OCI-LY7 (cell line): ENCODE measurements around the gene FIP1L1. TPM values are rescaled to one million over a fixed set of nuclear protein-coding genes. Genes with fewer than 3 reads are reported as not detected.
A peak's percentile ranks its signal among the peaks of the same experiment; 100 is the strongest.

Experiments
- BruUV-seq: library from RNA; stranded (reverse); fragments of 400-500 nt; replicated peaks from 2 replicates; lab custom pipeline; 2021; lab: Mats Ljungman, UMichigan
- CTCF ChIA-PET: fragments of 300-600 bp; sonication (Branson Sonifier 250); formaldehyde crosslinking; loops from one replicate; lab custom pipeline; 2022; ENCODE audit warnings: antibody characterized with exemption; ENCODE audit not compliant: unreplicated experiment; lab: Charles Lee
- POLR2A ChIA-PET: fragments of 300-600 bp; sonication (Branson Sonifier 250); formaldehyde crosslinking; loops from one replicate; lab custom pipeline; 2022; ENCODE audit warnings: antibody characterized with exemption; lab: Charles Lee
- DNase-seq: peaks from one replicate; pipeline ENCODE4 v3.0.0-alpha.2; 2015; ENCODE audit warnings: low spot score
- H2AFZ ChIP-seq: fragments of 200-600 bp; sonication (generic), shearing (Covaris generic); 2 replicates; pipeline ENCODE4 v1.6.1; 2014; ENCODE audit warnings: mild to moderate bottlenecking, antibody characterized with exemption, low read length, moderate library complexity
- H3K27ac ChIP-seq: fragments of 200-600 bp; sonication (generic); 2 replicates; pipeline ENCODE4 v1.5.1; 2014; ENCODE audit warnings: mixed run types, low read depth, mild to moderate bottlenecking, moderate library complexity, low read length, inconsistent platforms; ENCODE audit not compliant: poor library complexity, severe bottlenecking
- H3K36me3 ChIP-seq: fragments of 200-600 bp; sonication (generic); 2 replicates; pipeline ENCODE4 v1.6.1; 2014; ENCODE audit warnings: mild to moderate bottlenecking, antibody characterized with exemption, low read length, moderate library complexity, mixed read lengths; ENCODE audit not compliant: insufficient read depth
- H3K4me1 ChIP-seq: fragments of 200-600 bp; sonication (generic); 2 replicates; pipeline ENCODE4 v1.5.1; 2014; ENCODE audit warnings: mild to moderate bottlenecking, low read length; ENCODE audit not compliant: insufficient read depth, poor library complexity, severe bottlenecking
- H3K4me2 ChIP-seq: fragments of 200-600 bp; sonication (generic); 2 replicates; pipeline ENCODE4 v1.6.1; 2014; ENCODE audit warnings: mild to moderate bottlenecking, low read length
- H3K4me3 ChIP-seq: fragments of 200-600 bp; sonication (generic); 2 replicates; pipeline ENCODE4 v1.5.1; 2014; ENCODE audit warnings: mild to moderate bottlenecking, low read depth, low read length; ENCODE audit not compliant: poor library complexity, severe bottlenecking
- H3K79me2 ChIP-seq: fragments of 200-600 bp; sonication (generic); 2 replicates; pipeline ENCODE4 v1.6.1; 2016; ENCODE audit warnings: low read depth, mild to moderate bottlenecking, low read length, moderate library complexity, mixed read lengths; ENCODE audit not compliant: insufficient read depth
- H3K9me2 ChIP-seq: fragments of 200-600 bp; sonication (generic); 2 replicates; pipeline ENCODE4 v1.6.1; 2016; ENCODE audit warnings: mild to moderate bottlenecking, low read length, mixed read lengths; ENCODE audit not compliant: insufficient read depth
- H3K9me3 ChIP-seq: fragments of 200-600 bp; sonication (generic); 2 replicates; pipeline ENCODE4 v1.6.1; 2014; ENCODE audit warnings: mild to moderate bottlenecking, mixed run types, low read length, mixed read lengths
- H4K20me1 ChIP-seq: fragments of 200-600 bp; sonication (generic); 2 replicates; pipeline ENCODE4 v1.6.1; 2014; ENCODE audit warnings: mild to moderate bottlenecking, antibody characterized with exemption, low read length, moderate library complexity, mixed read lengths; ENCODE audit not compliant: insufficient read depth
- CTCF ChIP-seq: fragments of 200-600 bp; sonication (generic); conservative IDR thresholded peaks from 2 replicates; pipeline ENCODE4 v1.5.1; 2014; ENCODE audit warnings: mild to moderate bottlenecking, antibody characterized with exemption, low read length, moderate library complexity, mixed read lengths
- EZH2phosphoT487 ChIP-seq: fragments of 200-600 bp; sonication (generic); IDR thresholded peaks from 2 replicates; pipeline ENCODE4 v1.6.1; 2018; ENCODE audit warnings: low read depth, borderline replicate concordance, mild to moderate bottlenecking, mixed run types, antibody characterized with exemption, low read length, moderate library complexity, mixed read lengths
- intact Hi-C: fragments of 100-400 bp; cut with micrococcal nuclease; formaldehyde crosslinking; loops from one replicate; pipeline ENCODE4 v1.10.0; 2022; ENCODE audit not compliant: unreplicated experiment
- total RNA-seq, 2 experiments: library from RNA; depleted of rRNA in 1 of 2; stranded (reverse); fragments of >200 nt in 1 of 2; shearing (Covaris generic) in 1 of 2; gene quantifications; 2 replicates each; pipeline ENCODE4 v1.2.3, GENCODE V29; 2014 to 2022

The FIP1L1 gene
- total RNA-seq, 2 experiments from 2014 or later = 73.2 to 86.9 TPM

- TF ChIP-seq CTCF = no peak
- ChIA-PET POLR2A (interaction anchor here (1.1 kb wide), 1 partner anchor 8 kb away, joined by 4 read pairs; no protein-coding TSS in a partner anchor), CTCF (interaction anchor here (1.4 kb wide), 1 partner anchor 14 kb away, joined by 4 read pairs; no protein-coding TSS in a partner anchor)
- Histone ChIP-seq H3K79me2 (peaks cover 22% of the 10 kb centered on the region), H3K9me3 (no peaks in the 10 kb centered on the region), H3K9me2 (no peaks in the 10 kb centered on the region), H3K36me3 (peaks cover 9% of the 10 kb centered on the region), H2AFZ (no peak overlapping the region), H3K27ac (no peak overlapping the region), H3K4me3 (no peak overlapping the region), H3K4me2 (no peak overlapping the region), H4K20me1 (peaks cover 17% of the 10 kb centered on the region), H3K4me1 (peaks cover 16% of the 10 kb centered on the region)
- intact Hi-C loops = no loop called here
- no peak for DNase-seq
- no TSS peak for BruUV-seq
Observed at GRCh38 chr4:53374777-53375258, 2.6 kb upstream of the FIP1L1 start.

GRCh38 chr4:53376900-53377299 is 541 bp upstream of the FIP1L1 start:
- Histone ChIP-seq H4K20me1 (peaks cover 21% of the 10 kb centered on the region), H3K4me2 (peak overlapping the region; percentile 83), H2AFZ (peak overlapping the region; percentile 99), H3K27ac (peak overlapping the region; percentile 30), H3K79me2 (peaks cover 43% of the 10 kb centered on the region), H3K9me2 (no peaks in the 10 kb centered on the region), H3K4me1 (peaks cover 24% of the 10 kb centered on the region), H3K4me3 (peak overlapping the region; percentile 98), H3K9me3 (no peaks in the 10 kb centered on the region), H3K36me3 (peaks cover 27% of the 10 kb centered on the region)
- TSS peak; percentile 93 for BruUV-seq
- DNase-seq = no peak
- ChIA-PET POLR2A (interaction anchor here (0.7 to 1.9 kb wide), 3 partner anchors 9 to 14 kb away, joined by 3 to 6 read pairs (median 3); no protein-coding TSS in a partner anchor), CTCF (no interaction called here)
- TF ChIP-seq CTCF (no peak), EZH2phosphoT487 (no peak)
- intact Hi-C loops = loop anchor here (1.0 kb wide), 1 partner anchor 11 kb away; the partner anchor contains the start of gene SCFD2

GRCh38 chr4:53378171-53378482 is 686 bp downstream of the FIP1L1 start:
- Histone ChIP-seq H3K9me3 (no peaks in the 10 kb centered on the region), H3K79me2 (peaks cover 55% of the 10 kb centered on the region), H4K20me1 (peaks cover 21% of the 10 kb centered on the region), H2AFZ (peak overlapping the region; percentile 99), H3K9me2 (no peaks in the 10 kb centered on the region), H3K36me3 (peaks cover 39% of the 10 kb centered on the region), H3K4me2 (peak overlapping the region; percentile 93), H3K4me3 (peak overlapping the region; percentile 98), H3K4me1 (peaks cover 24% of the 10 kb centered on the region), H3K27ac (peak overlapping the region; percentile 61)
- POLR2A ChIA-PET = interaction anchor here (0.6 to 1.9 kb wide), 4 partner anchors 9 to 13 kb away, joined by 3 to 6 read pairs (median 4); partner anchors contain the start of gene SCFD2
- intact Hi-C loops = no loop called here
- no peak for DNase-seq
- CTCF ChIA-PET = no interaction called here
- no TSS peak for BruUV-seq
- TF ChIP-seq CTCF (no peak), EZH2phosphoT487 (no peak)
